Neural cell (in vitro differentiated cells): ENCODE results near the gene MIPOL1. TPM values are rescaled to one million over a fixed set of nuclear protein-coding genes. Genes with fewer than 3 reads are reported as not detected.

Experiments
- H2AFZ ChIP-seq: fragments of 200-600, 300-800 bp; sonication (generic), shearing (Covaris generic); 2 replicates; pipeline ENCODE4 v1.6.0; 2014; ENCODE audit warnings: low read depth, mild to moderate bottlenecking, antibody characterized with exemption, low read length, moderate library complexity
- H3F3A ChIP-seq: fragments of 200-600 bp; shearing (Covaris generic); 2 replicates; pipeline ENCODE4 v1.6.1; 2016; ENCODE audit warnings: mild to moderate bottlenecking, moderate library complexity, mixed read lengths, antibody characterized with exemption, low read length; ENCODE audit not compliant: insufficient read depth, poor library complexity, severe bottlenecking
- H3K27ac ChIP-seq: fragments of 200-600, 300-800 bp; sonication (generic), shearing (Covaris generic); 2 replicates; pipeline ENCODE4 v1.5.1; 2014; ENCODE audit warnings: mild to moderate bottlenecking, low read length, moderate library complexity
- H3K27me3 ChIP-seq: fragments of 300-800, 200-600 bp; sonication (generic), shearing (Covaris generic); 2 replicates; pipeline ENCODE4 v1.6.0; 2014; ENCODE audit warnings: mild to moderate bottlenecking, low read depth, low read length, moderate library complexity; ENCODE audit not compliant: insufficient read depth
- H3K36me3 ChIP-seq: fragments of 300-800, 200-600 bp; sonication (generic), shearing (Covaris generic); 2 replicates; pipeline ENCODE4 v1.5.1; 2014; ENCODE audit warnings: mild to moderate bottlenecking, antibody characterized with exemption, low read length, moderate library complexity; ENCODE audit not compliant: insufficient read depth
- H3K4me2 ChIP-seq: fragments of 300-800, 200-600 bp; sonication (generic), shearing (Covaris generic); 2 replicates; pipeline ENCODE4 v1.6.0; 2014; ENCODE audit warnings: mild to moderate bottlenecking, low read length
- H3K4me3 ChIP-seq: fragments of 300-800, 200-600 bp; sonication (generic), shearing (Covaris generic); 2 replicates; pipeline ENCODE4 v1.5.1; 2014; ENCODE audit warnings: mild to moderate bottlenecking, low read length, moderate library complexity
- H3K79me2 ChIP-seq: fragments of 200-600 bp; shearing (Covaris generic); replicated peaks from 2 replicates; pipeline ENCODE4 v1.6.0; 2014; ENCODE audit warnings: mild to moderate bottlenecking, low read length, moderate library complexity; ENCODE audit not compliant: insufficient read depth
- H3K9ac ChIP-seq: fragments of 300-800, 200-600 bp; sonication (generic), shearing (Covaris generic); 2 replicates; pipeline ENCODE4 v1.6.1; 2016; ENCODE audit warnings: mild to moderate bottlenecking, low read length, mixed read lengths
- H3K9me2 ChIP-seq: fragments of 200-600 bp; shearing (Covaris generic); 2 replicates; pipeline ENCODE4 v1.6.1; 2016; ENCODE audit warnings: mild to moderate bottlenecking, low read length, mixed read lengths; ENCODE audit not compliant: insufficient read depth
- H3K9me3 ChIP-seq: fragments of 200-600, 300-800 bp; sonication (generic), shearing (Covaris generic); 2 replicates; pipeline ENCODE4 v1.6.1; 2016; ENCODE audit warnings: mild to moderate bottlenecking, mixed run types, low read length, moderate library complexity, mixed read lengths
- H4K20me1 ChIP-seq: fragments of 200-600 bp; shearing (Covaris generic); 2 replicates; pipeline ENCODE4 v1.6.1; 2016; ENCODE audit warnings: mild to moderate bottlenecking, mixed run types; ENCODE audit not compliant: insufficient read depth
- EP300 ChIP-seq: fragments of 450-650 bp; conservative IDR thresholded peaks from 2 replicates; pipeline ENCODE4 v1.6.1; 2014; ENCODE audit warnings: antibody characterized with exemption, mild to moderate bottlenecking, moderate library complexity; ENCODE audit not compliant: poor library complexity, severe bottlenecking
- EZH2 ChIP-seq: fragments of 200-600, 300-800 bp; shearing (Covaris generic), sonication (generic); IDR thresholded peaks from 2 replicates; pipeline ENCODE4 v1.6.1; 2014; ENCODE audit warnings: antibody characterized with exemption, low read length, borderline replicate concordance, mild to moderate bottlenecking; ENCODE audit not compliant: insufficient read depth, poor library complexity, severe bottlenecking
- MXI1 ChIP-seq: fragments of 450-650 bp; conservative IDR thresholded peaks from 2 replicates; pipeline ENCODE4 v1.6.1; 2014; ENCODE audit warnings: antibody characterized with exemption, mild to moderate bottlenecking; ENCODE audit not compliant: poor library complexity, severe bottlenecking
- POLR2AphosphoS5 ChIP-seq: IDR thresholded peaks from 2 replicates; pipeline ENCODE4 v1.6.1; 2012
- RAD21 ChIP-seq: fragments of 450-650 bp; conservative IDR thresholded peaks from 2 replicates; pipeline ENCODE4 v1.6.1; 2014; ENCODE audit warnings: antibody characterized with exemption, mild to moderate bottlenecking, moderate library complexity
- SMC3 ChIP-seq: fragments of 450-650 bp; conservative IDR thresholded peaks from 2 replicates; pipeline ENCODE4 v1.6.1; 2014; ENCODE audit warnings: antibody characterized with exemption, mild to moderate bottlenecking, moderate library complexity; ENCODE audit not compliant: poor library complexity
- TAF1 ChIP-seq: IDR thresholded peaks from 2 replicates; pipeline ENCODE4 v1.6.1; 2012; ENCODE audit warnings: low read depth
- polyA plus RNA-seq: library from polyadenylated mRNA; depleted of rRNA; stranded (reverse); fragments of >200 nt; gene quantifications from 2 replicates; pipeline ENCODE4 v1.2.3, GENCODE V29; 2014
- TF ChIP-seq, protein P1 (sequence below): fragments of 450-650 bp; IDR thresholded peaks from 2 replicates; pipeline ENCODE4 v1.5.1; 2014; ENCODE audit warnings: antibody characterized with exemption, mild to moderate bottlenecking, moderate library complexity; ENCODE audit not compliant: poor library complexity, severe bottlenecking
- TF ChIP-seq, protein P2 (sequence below): IDR thresholded peaks from 2 replicates; pipeline ENCODE4 v1.6.1; 2012; ENCODE audit warnings: borderline replicate concordance

MIPOL1 gene
- polyA plus RNA-seq, 1 donor from 2014 or later, result 1.3 TPM

DNA sequence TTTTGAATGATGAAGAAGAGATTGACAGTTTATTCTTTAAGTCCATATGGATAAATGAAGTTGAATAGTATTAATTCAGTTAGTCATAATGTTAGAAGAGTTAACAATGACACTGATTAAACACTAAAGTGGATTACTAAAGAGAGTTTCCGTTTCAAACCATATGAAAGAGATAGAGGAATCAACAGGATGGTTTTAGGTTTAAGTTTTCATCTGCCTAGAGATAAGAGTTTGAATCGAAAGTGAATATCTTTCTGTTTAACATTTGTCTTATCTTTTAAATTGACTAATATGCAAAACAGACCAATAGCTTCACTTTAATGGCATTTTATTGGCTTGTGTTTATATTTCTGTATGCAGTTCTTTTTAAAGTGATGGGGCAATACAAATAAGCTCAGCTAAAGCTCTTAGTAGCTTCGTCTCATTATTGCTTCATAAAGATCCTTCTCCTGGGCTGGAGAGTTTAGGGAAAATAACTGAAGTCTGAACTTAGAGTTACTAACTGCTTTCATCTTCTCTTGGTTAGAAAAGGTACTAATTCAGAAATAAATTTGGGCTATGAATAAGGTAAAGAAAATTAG lies 66.0 kb downstream of the MIPOL1 start:
- no peaks in the 10 kb centered on the region for H3K36me3 ChIP-seq
- no peaks in the 10 kb centered on the region for H3K9me2 ChIP-seq
- H4K20me1 ChIP-seq, result no peaks in the 10 kb centered on the region
- no peak overlapping the region for H3K4me3 ChIP-seq
- H3K79me2 ChIP-seq, result no peaks in the 10 kb centered on the region
- no peak overlapping the region for H3K27ac ChIP-seq
- TF ChIP-seq POLR2AphosphoS5 (no peak), MXI1 (no peak), TAF1 (no peak), EZH2 (no peak), EP300 (no peak), RAD21 (no peak)
- H3K9me3 ChIP-seq, result no peaks in the 10 kb centered on the region
- no peaks in the 10 kb centered on the region for H3F3A ChIP-seq
- no peak overlapping the region for H2AFZ ChIP-seq
- H3K27me3 ChIP-seq, result no peaks in the 10 kb centered on the region
- no peak overlapping the region for H3K4me2 ChIP-seq
- H3K9ac ChIP-seq, result no peak overlapping the region

DNA sequence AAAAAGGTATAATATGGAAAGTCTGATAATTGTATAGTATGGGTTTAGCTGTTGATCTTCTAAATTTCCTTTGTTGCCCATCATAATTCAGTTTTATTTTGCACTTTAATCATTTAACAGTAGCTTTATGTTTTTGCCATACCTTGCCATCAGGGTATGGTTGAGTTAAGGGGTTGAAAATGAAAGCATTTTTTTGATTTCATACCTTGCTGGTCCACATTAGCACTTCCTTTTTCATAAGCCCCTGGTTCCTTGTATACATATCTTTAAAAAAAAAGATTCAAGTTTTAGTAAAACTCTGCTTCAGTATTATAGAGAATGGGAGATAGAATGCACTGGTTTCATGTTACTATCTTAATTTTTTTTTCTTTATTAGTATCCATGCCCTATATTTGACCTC lies 71.1 kb downstream of the MIPOL1 start:
- H4K20me1 ChIP-seq, result no peaks in the 10 kb centered on the region
- H3K9me2 ChIP-seq, result no peaks in the 10 kb centered on the region
- H3K9me3 ChIP-seq, result no peaks in the 10 kb centered on the region
- no peak for TF ChIP-seq EZH2
- no peak for TF ChIP-seq SMC3
- no peak for TF ChIP-seq RAD21
- TF ChIP-seq MXI1, result no peak
- no peak for TF ChIP-seq POLR2AphosphoS5
- TF ChIP-seq, protein P1, sequence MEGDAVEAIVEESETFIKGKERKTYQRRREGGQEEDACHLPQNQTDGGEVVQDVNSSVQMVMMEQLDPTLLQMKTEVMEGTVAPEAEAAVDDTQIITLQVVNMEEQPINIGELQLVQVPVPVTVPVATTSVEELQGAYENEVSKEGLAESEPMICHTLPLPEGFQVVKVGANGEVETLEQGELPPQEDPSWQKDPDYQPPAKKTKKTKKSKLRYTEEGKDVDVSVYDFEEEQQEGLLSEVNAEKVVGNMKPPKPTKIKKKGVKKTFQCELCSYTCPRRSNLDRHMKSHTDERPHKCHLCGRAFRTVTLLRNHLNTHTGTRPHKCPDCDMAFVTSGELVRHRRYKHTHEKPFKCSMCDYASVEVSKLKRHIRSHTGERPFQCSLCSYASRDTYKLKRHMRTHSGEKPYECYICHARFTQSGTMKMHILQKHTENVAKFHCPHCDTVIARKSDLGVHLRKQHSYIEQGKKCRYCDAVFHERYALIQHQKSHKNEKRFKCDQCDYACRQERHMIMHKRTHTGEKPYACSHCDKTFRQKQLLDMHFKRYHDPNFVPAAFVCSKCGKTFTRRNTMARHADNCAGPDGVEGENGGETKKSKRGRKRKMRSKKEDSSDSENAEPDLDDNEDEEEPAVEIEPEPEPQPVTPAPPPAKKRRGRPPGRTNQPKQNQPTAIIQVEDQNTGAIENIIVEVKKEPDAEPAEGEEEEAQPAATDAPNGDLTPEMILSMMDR, result no peak
- no peak for TF ChIP-seq TAF1
- no peak for TF ChIP-seq EP300
- H3K27me3 ChIP-seq, result no peaks in the 10 kb centered on the region
- no peak overlapping the region for H3K4me2 ChIP-seq
- no peak overlapping the region for H3K27ac ChIP-seq
- no peak overlapping the region for H2AFZ ChIP-seq
- no peak overlapping the region for H3K9ac ChIP-seq
- no peaks in the 10 kb centered on the region for H3K79me2 ChIP-seq
- no peaks in the 10 kb centered on the region for H3K36me3 ChIP-seq
- H3F3A ChIP-seq, result no peaks in the 10 kb centered on the region
- H3K4me3 ChIP-seq, result no peak overlapping the region

DNA sequence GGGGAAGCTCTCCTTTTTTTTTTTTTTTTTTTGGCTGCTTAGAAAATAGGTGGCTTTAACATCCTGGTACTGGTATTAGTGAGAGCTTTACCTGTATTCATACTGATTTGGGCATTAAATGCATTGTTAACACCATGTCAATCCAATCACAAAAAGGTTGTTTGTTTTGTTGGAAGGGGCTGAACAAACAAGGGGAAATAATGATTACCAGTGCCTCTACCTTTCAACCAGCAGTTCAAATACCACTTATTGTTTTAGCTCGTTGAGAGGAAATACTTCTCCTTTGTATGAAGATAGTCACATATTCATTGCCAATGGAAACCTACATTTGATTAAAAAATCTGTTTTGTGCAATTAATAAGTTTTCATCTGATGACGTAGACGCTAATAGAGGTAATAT lies 72.9 kb downstream of the MIPOL1 start:
- H3K27me3 ChIP-seq, result no peaks in the 10 kb centered on the region
- no peaks in the 10 kb centered on the region for H3K9me3 ChIP-seq
- H3K36me3 ChIP-seq, result no peaks in the 10 kb centered on the region
- H3K4me3 ChIP-seq, result no peak overlapping the region
- H3F3A ChIP-seq, result no peaks in the 10 kb centered on the region
- H3K4me2 ChIP-seq, result no peak overlapping the region
- no peak overlapping the region for H3K27ac ChIP-seq
- no peak overlapping the region for H3K9ac ChIP-seq
- no peak overlapping the region for H2AFZ ChIP-seq
- no peaks in the 10 kb centered on the region for H3K79me2 ChIP-seq
- no peaks in the 10 kb centered on the region for H3K9me2 ChIP-seq
- no peaks in the 10 kb centered on the region for H4K20me1 ChIP-seq
- no peak for TF ChIP-seq RAD21
- TF ChIP-seq, protein P1, result no peak
- TF ChIP-seq EZH2, result no peak
- TF ChIP-seq TAF1, result no peak
- no peak for TF ChIP-seq MXI1
- TF ChIP-seq SMC3, result no peak
- TF ChIP-seq, protein P2, sequence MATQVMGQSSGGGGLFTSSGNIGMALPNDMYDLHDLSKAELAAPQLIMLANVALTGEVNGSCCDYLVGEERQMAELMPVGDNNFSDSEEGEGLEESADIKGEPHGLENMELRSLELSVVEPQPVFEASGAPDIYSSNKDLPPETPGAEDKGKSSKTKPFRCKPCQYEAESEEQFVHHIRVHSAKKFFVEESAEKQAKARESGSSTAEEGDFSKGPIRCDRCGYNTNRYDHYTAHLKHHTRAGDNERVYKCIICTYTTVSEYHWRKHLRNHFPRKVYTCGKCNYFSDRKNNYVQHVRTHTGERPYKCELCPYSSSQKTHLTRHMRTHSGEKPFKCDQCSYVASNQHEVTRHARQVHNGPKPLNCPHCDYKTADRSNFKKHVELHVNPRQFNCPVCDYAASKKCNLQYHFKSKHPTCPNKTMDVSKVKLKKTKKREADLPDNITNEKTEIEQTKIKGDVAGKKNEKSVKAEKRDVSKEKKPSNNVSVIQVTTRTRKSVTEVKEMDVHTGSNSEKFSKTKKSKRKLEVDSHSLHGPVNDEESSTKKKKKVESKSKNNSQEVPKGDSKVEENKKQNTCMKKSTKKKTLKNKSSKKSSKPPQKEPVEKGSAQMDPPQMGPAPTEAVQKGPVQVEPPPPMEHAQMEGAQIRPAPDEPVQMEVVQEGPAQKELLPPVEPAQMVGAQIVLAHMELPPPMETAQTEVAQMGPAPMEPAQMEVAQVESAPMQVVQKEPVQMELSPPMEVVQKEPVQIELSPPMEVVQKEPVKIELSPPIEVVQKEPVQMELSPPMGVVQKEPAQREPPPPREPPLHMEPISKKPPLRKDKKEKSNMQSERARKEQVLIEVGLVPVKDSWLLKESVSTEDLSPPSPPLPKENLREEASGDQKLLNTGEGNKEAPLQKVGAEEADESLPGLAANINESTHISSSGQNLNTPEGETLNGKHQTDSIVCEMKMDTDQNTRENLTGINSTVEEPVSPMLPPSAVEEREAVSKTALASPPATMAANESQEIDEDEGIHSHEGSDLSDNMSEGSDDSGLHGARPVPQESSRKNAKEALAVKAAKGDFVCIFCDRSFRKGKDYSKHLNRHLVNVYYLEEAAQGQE, result no peak
- TF ChIP-seq POLR2AphosphoS5, result no peak
- TF ChIP-seq EP300, result no peak
